Measurements from ENCODE around the gene TMEM62. TPM values are rescaled to one million over a fixed set of nuclear protein-coding genes. Genes with fewer than 3 reads are reported as not detected.
"Not testable (repeated sequence)": the region's sequence is repeated elsewhere in the genome, so short reads cannot be mapped to it uniquely, and the experiment has no call there.

Gene TMEM62
- total RNA-seq, 1 experiment from 2014 or later: 12.5 TPM

DNA sequence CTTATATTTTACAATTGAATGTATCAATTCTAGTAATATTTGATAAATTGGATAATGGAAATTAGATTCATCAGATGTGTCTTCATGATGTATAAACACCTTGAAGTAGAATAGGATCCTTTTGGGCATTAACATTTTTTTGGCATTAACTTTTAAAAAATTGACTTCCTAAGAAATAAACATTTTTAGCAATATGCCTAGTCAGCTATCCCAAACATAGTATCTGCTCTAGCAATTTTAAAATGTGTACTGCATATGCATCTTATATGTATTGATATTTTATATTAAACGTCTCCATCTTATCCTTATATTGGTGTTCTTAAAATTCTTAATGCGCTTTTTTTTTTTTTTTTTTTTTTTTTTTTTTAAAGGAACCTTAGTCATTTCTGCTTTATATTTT lies 60.3 kb downstream of the TMEM62 start:
- H3K9me3 ChIP-seq (ENCODE audit: insufficient read depth, low read depth): no peaks in the 10 kb centered on the region
- BruUV-seq (replicated peaks): no TSS peak
- no peaks in the 10 kb centered on the region for H3K27me3 ChIP-seq (ENCODE audit: insufficient read depth, low read depth)
- H3K9me2 ChIP-seq (ENCODE audit: insufficient read depth): no peaks in the 10 kb centered on the region
- no peaks in the 10 kb centered on the region for H3F3A ChIP-seq (ENCODE audit: insufficient read depth, low read depth)
- TF ChIP-seq EZH2 (IDR thresholded peaks at IDR 0.05; ENCODE audit: low read depth): no peak
- no peaks in the 10 kb centered on the region for H3K79me2 ChIP-seq (ENCODE audit: low read depth)
- H3K27ac ChIP-seq: no peak overlapping the region
- H3K4me2 ChIP-seq: no peak overlapping the region
- no peak for DNase-seq
- 0 out of 2 replicates have a peak, but pooled peaks cover 14% of the 10 kb centered on the region for H3K36me3 ChIP-seq (ENCODE audit: low read depth)
- POLR2A ChIA-PET (ENCODE audit: unreplicated experiment): no interaction called here
- H3K4me3 ChIP-seq: no peak overlapping the region
- no peak overlapping the region for H2AFZ ChIP-seq
- intact Hi-C loops (cut with micrococcal nuclease; ENCODE audit: unreplicated experiment): no loop called here
- CTCF ChIA-PET: interaction anchor here (0.6 kb wide), 1 partner anchor 471 kb away, joined by 3 read pairs; no protein-coding TSS in a partner anchor
- H4K20me1 ChIP-seq (ENCODE audit: insufficient read depth): no peaks in the 10 kb centered on the region
- no peaks in the 10 kb centered on the region for H3K4me1 ChIP-seq (replicated peaks; ENCODE audit: insufficient read depth)

DNA sequence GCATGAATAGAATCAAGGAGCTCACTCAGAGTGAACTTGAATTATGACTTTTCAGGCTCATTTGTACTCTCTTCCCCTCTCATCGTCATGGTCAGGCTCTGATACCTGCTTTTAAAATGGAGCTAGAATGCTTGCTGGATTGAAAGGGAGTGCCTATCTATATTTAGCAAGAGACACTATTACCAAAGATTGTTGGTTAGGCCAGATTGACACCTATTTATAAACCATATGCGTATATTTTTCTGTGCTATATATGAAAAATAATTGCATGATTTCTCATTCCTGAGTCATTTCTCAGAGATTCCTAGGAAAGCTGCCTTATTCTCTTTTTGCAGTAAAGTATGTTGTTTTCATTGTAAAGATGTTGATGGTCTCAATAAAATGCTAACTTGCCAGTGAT lies 61.4 kb downstream of the TMEM62 start:
- POLR2A ChIA-PET (ENCODE audit: unreplicated experiment): interaction anchor here (0.6 kb wide), 1 partner anchor 17 kb away, joined by 3 read pairs; no protein-coding TSS in a partner anchor
- no peaks in the 10 kb centered on the region for H3K79me2 ChIP-seq (ENCODE audit: low read depth)
- H3K4me1 ChIP-seq (replicated peaks; ENCODE audit: insufficient read depth): no peaks in the 10 kb centered on the region
- CTCF ChIA-PET: no interaction called here
- no peaks in the 10 kb centered on the region for H3K9me3 ChIP-seq (ENCODE audit: insufficient read depth, low read depth)
- H3K4me3 ChIP-seq: no peak overlapping the region
- no peak overlapping the region for H3K27ac ChIP-seq
- no peak for TF ChIP-seq EZH2 (IDR thresholded peaks at IDR 0.05; ENCODE audit: low read depth)
- TF ChIP-seq, protein P1, sequence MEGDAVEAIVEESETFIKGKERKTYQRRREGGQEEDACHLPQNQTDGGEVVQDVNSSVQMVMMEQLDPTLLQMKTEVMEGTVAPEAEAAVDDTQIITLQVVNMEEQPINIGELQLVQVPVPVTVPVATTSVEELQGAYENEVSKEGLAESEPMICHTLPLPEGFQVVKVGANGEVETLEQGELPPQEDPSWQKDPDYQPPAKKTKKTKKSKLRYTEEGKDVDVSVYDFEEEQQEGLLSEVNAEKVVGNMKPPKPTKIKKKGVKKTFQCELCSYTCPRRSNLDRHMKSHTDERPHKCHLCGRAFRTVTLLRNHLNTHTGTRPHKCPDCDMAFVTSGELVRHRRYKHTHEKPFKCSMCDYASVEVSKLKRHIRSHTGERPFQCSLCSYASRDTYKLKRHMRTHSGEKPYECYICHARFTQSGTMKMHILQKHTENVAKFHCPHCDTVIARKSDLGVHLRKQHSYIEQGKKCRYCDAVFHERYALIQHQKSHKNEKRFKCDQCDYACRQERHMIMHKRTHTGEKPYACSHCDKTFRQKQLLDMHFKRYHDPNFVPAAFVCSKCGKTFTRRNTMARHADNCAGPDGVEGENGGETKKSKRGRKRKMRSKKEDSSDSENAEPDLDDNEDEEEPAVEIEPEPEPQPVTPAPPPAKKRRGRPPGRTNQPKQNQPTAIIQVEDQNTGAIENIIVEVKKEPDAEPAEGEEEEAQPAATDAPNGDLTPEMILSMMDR (conservative IDR thresholded peaks at IDR 0.05): no peak
- no TSS peak for BruUV-seq (replicated peaks)
- no peak for DNase-seq
- no peaks in the 10 kb centered on the region for H4K20me1 ChIP-seq (ENCODE audit: insufficient read depth)
- intact Hi-C loops (cut with micrococcal nuclease; ENCODE audit: unreplicated experiment): no loop called here
- no peaks in the 10 kb centered on the region for H3K27me3 ChIP-seq (ENCODE audit: insufficient read depth, low read depth)
- 0 out of 2 replicates have a peak, but pooled peaks cover 14% of the 10 kb centered on the region for H3K36me3 ChIP-seq (ENCODE audit: low read depth)
- no peak overlapping the region for H2AFZ ChIP-seq
- no peaks in the 10 kb centered on the region for H3K9me2 ChIP-seq (ENCODE audit: insufficient read depth)
- no peak overlapping the region for H3K4me2 ChIP-seq
- H3F3A ChIP-seq (ENCODE audit: insufficient read depth, low read depth): no peaks in the 10 kb centered on the region

DNA sequence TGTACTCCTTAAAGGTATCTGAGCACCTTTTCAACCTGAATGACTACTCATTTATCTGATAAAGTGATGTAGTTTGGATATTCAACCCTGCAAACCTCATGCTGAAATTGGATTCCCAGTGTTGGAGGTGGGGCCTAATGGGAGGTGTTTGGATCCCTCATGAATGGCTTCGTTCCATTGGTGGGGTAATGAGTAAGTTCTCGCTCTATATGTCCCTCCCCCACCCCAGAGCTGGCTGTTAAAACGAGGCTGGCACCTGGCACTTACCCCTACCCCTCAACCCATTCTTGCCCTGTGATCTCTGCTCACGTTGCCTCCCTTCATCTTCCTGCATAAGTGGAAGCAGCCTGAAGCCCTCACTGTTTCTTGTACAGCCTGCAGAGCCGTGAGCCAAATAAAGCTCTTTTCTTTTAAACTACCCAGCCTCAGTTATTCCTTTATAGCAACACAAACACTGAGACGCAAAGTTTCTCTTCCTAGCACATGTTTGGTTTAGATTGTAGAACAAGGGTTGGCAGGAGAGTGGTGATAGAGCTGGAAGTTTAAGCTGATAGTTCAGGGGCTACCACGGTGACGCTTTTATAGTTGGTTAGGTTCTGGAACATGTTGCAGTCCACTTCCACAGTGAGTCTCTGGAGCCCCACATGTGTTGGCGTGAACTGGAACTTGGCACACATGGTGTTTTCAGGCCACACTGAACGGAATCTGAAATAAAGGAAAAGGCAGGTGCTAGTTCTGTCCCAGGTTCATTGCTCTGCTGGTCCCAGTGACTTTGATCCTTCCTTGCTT lies 63.6 kb downstream of the TMEM62 start:
- DNase-seq: no peak
- no peak overlapping the region for H3K27ac ChIP-seq
- no peaks in the 10 kb centered on the region for H3K4me1 ChIP-seq (replicated peaks; ENCODE audit: insufficient read depth)
- intact Hi-C loops (cut with micrococcal nuclease; ENCODE audit: unreplicated experiment): no loop called here
- H3K36me3 ChIP-seq (ENCODE audit: low read depth): 0 out of 2 replicates have a peak, but pooled peaks cover 8% of the 10 kb centered on the region
- H4K20me1 ChIP-seq (ENCODE audit: insufficient read depth): no peaks in the 10 kb centered on the region
- no peaks in the 10 kb centered on the region for H3K9me2 ChIP-seq (ENCODE audit: insufficient read depth)
- no peak overlapping the region for H3K4me3 ChIP-seq
- H3K79me2 ChIP-seq (ENCODE audit: low read depth): no peaks in the 10 kb centered on the region
- no peak overlapping the region for H2AFZ ChIP-seq
- ChIA-PET CTCF (no interaction called here), POLR2A (ENCODE audit: unreplicated experiment) (no interaction called here)
- TF ChIP-seq EZH2 (IDR thresholded peaks at IDR 0.05; ENCODE audit: low read depth): no peak
- TF ChIP-seq, protein P1 (conservative IDR thresholded peaks at IDR 0.05): no peak
- no peak overlapping the region for H3K4me2 ChIP-seq
- H3K9me3 ChIP-seq (ENCODE audit: insufficient read depth, low read depth): no peaks in the 10 kb centered on the region
- BruUV-seq (replicated peaks): no TSS peak
- H3F3A ChIP-seq (ENCODE audit: insufficient read depth, low read depth): no peaks in the 10 kb centered on the region
- H3K27me3 ChIP-seq (ENCODE audit: insufficient read depth, low read depth): no peaks in the 10 kb centered on the region

DNA sequence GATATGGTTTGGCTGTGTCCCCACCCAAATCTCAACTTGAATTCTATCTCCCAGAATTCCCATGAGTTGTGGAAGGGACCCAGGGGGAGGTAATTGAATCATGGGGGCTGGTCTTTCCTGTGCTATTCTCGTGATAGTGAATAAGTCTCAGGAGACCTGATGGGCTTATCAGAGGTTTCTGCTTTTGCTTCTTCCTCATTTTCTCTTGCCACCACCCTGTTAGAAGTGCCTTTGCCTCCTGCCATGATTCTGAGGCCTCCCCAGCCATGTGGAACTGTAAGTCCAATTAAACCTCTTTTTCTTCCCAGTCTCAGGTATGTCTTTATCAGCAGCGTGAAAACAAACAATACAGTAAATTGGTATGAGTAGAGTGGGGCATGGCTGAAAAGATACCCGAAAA lies 64.4 kb downstream of the TMEM62 start:
- H3K9me3 ChIP-seq (ENCODE audit: insufficient read depth, low read depth); H3K9me2 ChIP-seq (ENCODE audit: insufficient read depth); H3K36me3 ChIP-seq (ENCODE audit: low read depth); H3K27me3 ChIP-seq (ENCODE audit: insufficient read depth, low read depth); BruUV-seq (replicated peaks); H3K79me2 ChIP-seq (ENCODE audit: low read depth); H3K4me3 ChIP-seq; H4K20me1 ChIP-seq (ENCODE audit: insufficient read depth); H3K4me2 ChIP-seq; intact Hi-C loops (cut with micrococcal nuclease; ENCODE audit: unreplicated experiment); H3K4me1 ChIP-seq (replicated peaks; ENCODE audit: insufficient read depth); POLR2A ChIA-PET (ENCODE audit: unreplicated experiment); H3K27ac ChIP-seq; H3F3A ChIP-seq (ENCODE audit: insufficient read depth, low read depth); CTCF ChIA-PET; H2AFZ ChIP-seq; DNase-seq: not testable (repeated sequence)

DNA sequence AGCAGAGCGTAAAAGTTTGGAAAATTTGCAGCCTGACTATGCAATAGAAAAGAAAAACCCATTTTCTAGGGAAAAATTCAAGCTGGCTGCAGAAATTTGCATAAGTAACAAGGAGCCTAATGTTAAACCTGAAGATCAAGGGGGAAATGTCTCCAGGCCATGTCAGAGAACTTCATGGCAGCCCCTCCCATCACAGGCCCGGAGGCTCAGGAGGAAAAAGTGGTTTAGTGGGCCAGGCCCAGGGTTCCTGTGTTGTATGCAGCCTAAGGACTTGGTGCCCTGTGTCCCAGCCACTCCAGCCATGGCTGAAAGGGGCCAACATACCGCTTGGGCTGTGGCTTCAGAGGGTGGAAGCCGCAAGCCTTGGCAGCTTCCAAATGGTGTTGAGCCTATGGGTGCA lies 65.2 kb downstream of the TMEM62 start:
- H3F3A ChIP-seq (ENCODE audit: insufficient read depth, low read depth): not testable (repeated sequence)

More for the DNA sequence above, 65.2 kb downstream of the TMEM62 start:
- H3K27me3 ChIP-seq (ENCODE audit: insufficient read depth, low read depth); DNase-seq; intact Hi-C loops (cut with micrococcal nuclease; ENCODE audit: unreplicated experiment); CTCF ChIA-PET; H3K9me3 ChIP-seq (ENCODE audit: insufficient read depth, low read depth); H3K27ac ChIP-seq; H3K9me2 ChIP-seq (ENCODE audit: insufficient read depth); H3K79me2 ChIP-seq (ENCODE audit: low read depth); H3K4me2 ChIP-seq; POLR2A ChIA-PET (ENCODE audit: unreplicated experiment); BruUV-seq (replicated peaks); H3K4me1 ChIP-seq (replicated peaks; ENCODE audit: insufficient read depth); H3K36me3 ChIP-seq (ENCODE audit: low read depth); H3K4me3 ChIP-seq; H2AFZ ChIP-seq; H4K20me1 ChIP-seq (ENCODE audit: insufficient read depth): not testable (repeated sequence)

Measured in PC-9 (cell line).